HG03135 (cell line): Measurements from ENCODE around the gene LMO7.
A peak's percentile ranks its signal among the peaks of the same experiment; 100 is the strongest.
"Not testable (repeated sequence)": the region's sequence is repeated elsewhere in the genome, so short reads cannot be mapped to it uniquely, and the experiment has no call there.

ENCODE experiments used
- ATAC-seq: cut with Tn5 transposase; IDR thresholded peaks from one replicate; pipeline ENCODE4 v1.9.1; 2021; ENCODE audit warnings: mild to moderate bottlenecking, moderate library complexity; ENCODE audit not compliant: unreplicated experiment

The LMO7 gene

GRCh38 chr13:75647126-75647784 is 11.1 kb downstream of the LMO7 start:
- ATAC-seq, result peak; percentile 72

- no peak for ATAC-seq
Observed at GRCh38 chr13:75648446-75648845, 12.3 kb downstream of the LMO7 start.

- ATAC-seq, result no peak
Observed at GRCh38 chr13:75651013-75651412, 14.9 kb downstream of the LMO7 start.

GRCh38 chr13:75652726-75653125 is 16.6 kb downstream of the LMO7 start:
- ATAC-seq, result no peak

GRCh38 chr13:75656425-75656989 is 20.4 kb downstream of the LMO7 start:
- ATAC-seq, result no peak

GRCh38 chr13:75657111-75657510 is 21.0 kb downstream of the LMO7 start:
- no peak for ATAC-seq

- no peak for ATAC-seq
Observed at GRCh38 chr13:75660694-75661093, 24.6 kb downstream of the LMO7 start.

- ATAC-seq, result no peak
Observed at GRCh38 chr13:75661443-75661842, 25.3 kb downstream of the LMO7 start.

GRCh38 chr13:75666646-75667351 is 30.7 kb downstream of the LMO7 start:
- ATAC-seq, result no peak

- no peak for ATAC-seq
Observed at GRCh38 chr13:75669706-75670105, 33.6 kb downstream of the LMO7 start.

- no peak for ATAC-seq
Observed at GRCh38 chr13:75670496-75670895, 34.4 kb downstream of the LMO7 start.

GRCh38 chr13:75675421-75675820 is 39.3 kb downstream of the LMO7 start:
- no peak for ATAC-seq

- no peak for ATAC-seq
Observed at GRCh38 chr13:75679459-75679858, 43.3 kb downstream of the LMO7 start.

GRCh38 chr13:75680251-75680650 is 44.1 kb downstream of the LMO7 start:
- not testable (repeated sequence) for ATAC-seq

GRCh38 chr13:75682326-75682725 is 46.2 kb downstream of the LMO7 start:
- ATAC-seq, result no peak

GRCh38 chr13:75685239-75685697 is 49.1 kb downstream of the LMO7 start:
- ATAC-seq, result no peak

GRCh38 chr13:75687150-75687763 is 51.1 kb downstream of the LMO7 start:
- ATAC-seq, result no peak

- no peak for ATAC-seq
Observed at GRCh38 chr13:75689686-75690085, 53.6 kb downstream of the LMO7 start.

GRCh38 chr13:75690607-75691006 is 54.5 kb downstream of the LMO7 start:
- ATAC-seq, result no peak

- ATAC-seq, result no peak
Observed at GRCh38 chr13:75691183-75691582, 55.1 kb downstream of the LMO7 start.

GRCh38 chr13:75693227-75693626 is 57.1 kb downstream of the LMO7 start:
- no peak for ATAC-seq

- ATAC-seq, result no peak
Observed at GRCh38 chr13:75694722-75695121, 58.6 kb downstream of the LMO7 start.
